ENCODE results near the gene DCST1. TPM values are rescaled to one million over a fixed set of nuclear protein-coding genes. Genes with fewer than 3 reads are reported as not detected.

The DCST1 gene
- total RNA-seq, 1 donor from 2014 or later, result 0.31 TPM

DNA sequence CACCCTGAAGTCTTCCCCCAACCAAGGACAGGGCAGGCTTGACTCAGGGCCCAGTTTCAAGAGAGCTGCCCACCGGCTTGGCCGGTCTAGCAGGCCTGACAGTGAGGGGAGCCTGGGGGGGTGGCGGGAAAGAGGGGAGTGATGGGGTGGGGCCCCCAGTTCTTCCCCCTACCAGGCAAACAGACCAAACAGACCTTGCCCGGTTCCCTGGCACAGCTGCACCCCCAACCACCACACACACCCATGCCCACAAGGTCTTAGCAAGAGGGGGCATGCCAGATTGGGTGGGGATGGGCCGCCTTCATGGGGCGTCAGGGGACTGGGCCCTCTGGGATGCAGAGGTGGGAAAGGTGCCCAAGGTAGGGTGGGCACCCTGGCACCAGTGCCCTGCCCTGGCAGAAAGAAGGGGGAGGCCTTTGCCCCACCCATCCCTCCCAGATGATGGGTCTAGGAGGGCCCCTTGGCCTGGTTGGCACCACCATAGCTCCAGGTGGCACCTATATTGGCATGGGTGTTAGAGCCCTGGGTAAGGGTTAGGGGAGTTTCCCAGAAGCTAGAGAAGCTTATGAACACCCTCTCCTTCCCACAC is 22.1 kb upstream of the DCST1 start:
- DNase-seq (ENCODE audit: low spot score), result no peak
- intact Hi-C loops (cut with DNase I), result no loop called here
- ATAC-seq, result no peak

DNA sequence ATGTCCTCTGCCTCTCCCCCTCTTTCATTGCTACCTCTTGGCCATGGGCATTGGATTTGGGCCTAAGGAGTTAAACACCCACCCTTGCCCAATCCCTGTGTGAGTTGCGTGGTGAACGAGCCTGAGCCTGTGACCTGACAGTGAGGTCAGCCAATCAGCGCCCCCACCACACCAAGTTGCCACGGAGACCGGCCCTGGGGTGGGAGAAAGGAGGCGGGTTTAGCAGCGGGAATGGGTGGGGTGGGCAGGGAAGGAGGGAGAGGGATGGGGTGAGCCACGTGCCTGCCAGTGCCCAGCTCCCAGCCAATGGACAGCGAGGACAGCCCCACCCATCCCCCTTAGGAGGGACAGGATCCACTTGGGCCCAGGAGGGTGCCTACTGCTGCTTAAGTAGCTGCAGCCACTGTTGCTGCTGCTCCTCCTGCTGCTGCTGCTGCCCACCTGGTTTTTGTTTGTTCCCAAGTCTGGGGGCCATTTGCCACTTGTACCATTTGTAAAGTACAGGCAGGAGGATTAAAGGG is 21.5 kb upstream of the DCST1 start:
- intact Hi-C loops (cut with DNase I), result no loop called here
- peak; percentile 88 for DNase-seq (ENCODE audit: low spot score)
- ATAC-seq, result peak; percentile 78

DNA sequence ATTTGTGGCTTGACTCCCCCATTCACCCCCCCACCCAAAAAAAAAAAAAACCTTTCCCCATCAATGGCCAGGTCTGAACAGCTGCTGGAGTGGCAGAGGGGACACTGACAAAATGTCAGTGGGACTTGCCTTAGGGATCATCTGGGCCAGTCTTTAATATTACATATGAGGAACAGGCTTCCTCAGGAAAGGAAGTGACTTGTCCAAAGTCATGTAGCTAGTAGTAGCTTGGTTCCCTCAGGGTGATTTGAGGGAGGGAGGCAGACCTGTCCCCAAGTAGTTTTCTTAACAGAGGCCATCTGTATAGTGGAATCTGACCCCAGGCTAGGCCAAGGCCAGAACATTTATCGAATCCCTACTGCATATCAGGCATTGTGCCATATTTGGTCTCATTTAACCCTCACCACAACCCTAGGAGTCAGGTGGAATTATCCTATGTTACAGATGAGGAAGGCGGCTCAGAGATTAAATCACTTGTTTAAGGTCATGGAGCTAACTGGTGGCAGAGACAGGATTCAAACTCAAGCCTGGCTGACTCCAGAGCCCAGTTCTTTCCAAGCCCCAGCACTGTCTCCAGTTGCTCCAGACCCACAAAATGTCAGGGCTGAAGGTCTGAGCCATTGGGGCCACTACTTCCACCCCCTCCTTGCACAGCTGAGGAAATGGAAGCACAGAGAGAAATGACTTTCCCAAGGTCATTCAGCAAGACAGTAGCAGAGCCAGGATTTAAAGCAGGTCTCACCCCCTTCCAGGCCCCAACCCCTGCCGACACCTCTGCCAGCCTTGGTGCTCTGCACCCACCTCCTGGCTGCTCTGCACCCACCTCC is 20.6 kb upstream of the DCST1 start:
- intact Hi-C loops (cut with DNase I), result no loop called here
- DNase-seq (ENCODE audit: low spot score) (no peak), ATAC-seq (no peak)

DNA sequence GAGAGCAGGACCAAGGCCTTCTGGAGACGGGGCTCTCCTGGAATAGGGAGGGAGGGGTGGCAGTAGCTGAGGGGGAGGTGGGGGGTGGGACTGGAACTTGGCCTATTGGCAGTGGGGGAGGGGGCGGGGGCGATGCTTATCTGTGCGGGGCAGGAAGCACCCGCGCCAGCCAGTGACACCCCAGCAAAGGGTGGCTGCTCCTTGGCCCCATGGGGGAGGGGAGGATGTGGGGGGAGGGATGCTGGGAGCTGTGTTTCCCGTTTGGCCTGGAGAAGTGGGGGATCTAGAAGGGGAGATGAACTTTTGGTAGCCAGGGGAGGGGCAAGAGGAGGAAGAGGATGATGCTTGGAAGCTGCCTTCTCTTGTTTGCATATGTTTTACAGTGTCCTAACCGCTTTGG is 20.0 kb upstream of the DCST1 start:
- DNase-seq (ENCODE audit: low spot score), result no peak
- no peak for ATAC-seq
- intact Hi-C loops (cut with DNase I), result no loop called here

DNA sequence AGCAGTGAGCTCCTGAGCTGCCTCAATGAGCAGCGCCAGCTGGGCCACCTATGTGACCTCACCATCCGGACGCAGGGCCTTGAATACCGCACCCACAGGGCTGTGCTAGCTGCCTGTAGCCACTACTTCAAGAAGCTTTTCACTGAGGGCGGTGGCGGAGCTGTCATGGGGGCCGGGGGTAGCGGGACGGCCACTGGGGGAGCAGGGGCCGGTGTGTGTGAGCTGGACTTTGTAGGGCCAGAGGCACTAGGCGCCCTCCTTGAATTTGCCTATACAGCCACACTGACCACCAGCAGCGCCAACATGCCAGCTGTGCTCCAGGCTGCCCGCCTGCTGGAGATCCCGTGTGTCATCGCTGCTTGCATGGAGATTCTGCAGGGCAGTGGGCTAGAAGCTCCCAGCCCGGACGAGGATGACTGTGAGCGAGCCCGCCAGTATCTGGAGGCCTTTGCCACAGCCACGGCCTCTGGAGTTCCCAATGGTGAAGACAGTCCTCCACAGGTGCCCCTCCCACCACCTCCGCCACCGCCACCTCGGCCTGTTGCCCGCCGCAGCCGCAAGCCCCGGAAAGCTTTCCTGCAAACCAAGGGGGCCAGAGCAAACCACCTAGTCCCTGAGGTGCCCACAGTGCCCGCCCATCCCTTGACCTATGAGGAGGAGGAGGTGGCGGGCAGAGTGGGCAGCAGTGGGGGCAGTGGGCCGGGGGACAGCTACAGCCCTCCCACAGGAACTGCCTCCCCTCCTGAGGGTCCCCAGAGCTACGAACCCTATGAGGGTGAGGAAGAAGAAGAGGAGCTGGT is 18.7 kb upstream of the DCST1 start:
- ATAC-seq, result no peak
- intact Hi-C loops (cut with DNase I), result no loop called here

DNA sequence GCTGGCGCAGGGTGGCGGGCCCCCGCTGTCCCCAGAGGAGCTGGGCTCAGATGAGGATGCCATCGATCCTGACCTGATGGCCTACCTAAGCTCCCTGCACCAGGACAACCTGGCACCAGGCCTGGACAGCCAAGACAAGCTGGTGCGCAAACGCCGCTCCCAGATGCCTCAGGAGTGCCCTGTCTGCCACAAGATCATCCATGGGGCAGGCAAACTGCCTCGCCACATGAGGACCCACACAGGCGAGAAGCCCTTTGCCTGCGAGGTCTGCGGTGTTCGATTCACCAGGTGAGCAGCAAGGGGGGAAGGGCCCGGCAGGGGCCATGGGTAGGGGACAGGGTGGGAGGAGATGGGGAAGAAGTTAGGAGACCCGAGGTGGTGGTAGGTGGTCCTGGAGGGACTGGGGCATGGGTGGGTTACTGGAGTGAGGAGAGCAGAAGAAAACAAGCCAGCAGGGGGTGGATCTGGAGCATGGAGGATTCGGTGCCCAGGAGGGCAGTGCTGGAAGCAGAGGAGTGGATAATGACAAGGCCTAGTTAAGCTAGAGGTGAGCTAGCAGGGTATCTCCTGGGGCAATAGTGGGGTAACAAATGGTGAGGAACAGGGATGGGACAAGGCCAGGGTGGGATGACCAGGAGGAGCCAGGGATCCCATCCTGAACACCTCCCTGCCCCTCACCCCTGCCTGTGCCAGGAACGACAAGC is 17.9 kb upstream of the DCST1 start:
- no peak for DNase-seq (ENCODE audit: low spot score)
- intact Hi-C loops (cut with DNase I), result no loop called here
- ATAC-seq, result no peak

More for the DNA sequence above, 18.7 kb upstream of the DCST1 start:
- no peak for DNase-seq (ENCODE audit: low spot score)

DNA sequence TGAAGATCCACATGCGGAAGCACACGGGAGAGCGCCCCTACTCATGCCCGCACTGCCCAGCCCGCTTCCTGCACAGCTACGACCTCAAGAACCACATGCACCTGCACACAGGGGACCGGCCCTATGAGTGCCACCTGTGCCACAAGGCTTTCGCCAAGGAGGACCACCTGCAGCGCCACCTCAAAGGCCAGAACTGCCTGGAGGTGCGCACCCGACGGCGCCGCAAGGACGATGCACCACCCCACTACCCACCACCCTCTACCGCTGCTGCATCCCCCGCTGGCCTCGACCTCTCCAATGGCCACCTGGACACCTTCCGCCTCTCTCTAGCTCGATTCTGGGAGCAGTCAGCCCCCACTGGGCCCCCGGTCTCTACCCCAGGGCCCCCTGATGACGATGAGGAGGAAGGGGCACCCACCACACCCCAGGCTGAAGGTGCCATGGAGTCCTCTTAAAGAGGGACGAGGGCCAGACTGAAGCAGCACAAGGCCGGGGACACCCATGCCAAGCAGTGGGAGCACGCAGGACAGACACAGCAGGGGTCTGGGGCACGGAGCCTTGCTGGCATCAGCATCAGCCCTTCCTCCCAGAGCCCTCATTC is 17.3 kb upstream of the DCST1 start:
- DNase-seq (ENCODE audit: low spot score) (no peak), ATAC-seq (no peak)
- intact Hi-C loops (cut with DNase I), result no loop called here

DNA sequence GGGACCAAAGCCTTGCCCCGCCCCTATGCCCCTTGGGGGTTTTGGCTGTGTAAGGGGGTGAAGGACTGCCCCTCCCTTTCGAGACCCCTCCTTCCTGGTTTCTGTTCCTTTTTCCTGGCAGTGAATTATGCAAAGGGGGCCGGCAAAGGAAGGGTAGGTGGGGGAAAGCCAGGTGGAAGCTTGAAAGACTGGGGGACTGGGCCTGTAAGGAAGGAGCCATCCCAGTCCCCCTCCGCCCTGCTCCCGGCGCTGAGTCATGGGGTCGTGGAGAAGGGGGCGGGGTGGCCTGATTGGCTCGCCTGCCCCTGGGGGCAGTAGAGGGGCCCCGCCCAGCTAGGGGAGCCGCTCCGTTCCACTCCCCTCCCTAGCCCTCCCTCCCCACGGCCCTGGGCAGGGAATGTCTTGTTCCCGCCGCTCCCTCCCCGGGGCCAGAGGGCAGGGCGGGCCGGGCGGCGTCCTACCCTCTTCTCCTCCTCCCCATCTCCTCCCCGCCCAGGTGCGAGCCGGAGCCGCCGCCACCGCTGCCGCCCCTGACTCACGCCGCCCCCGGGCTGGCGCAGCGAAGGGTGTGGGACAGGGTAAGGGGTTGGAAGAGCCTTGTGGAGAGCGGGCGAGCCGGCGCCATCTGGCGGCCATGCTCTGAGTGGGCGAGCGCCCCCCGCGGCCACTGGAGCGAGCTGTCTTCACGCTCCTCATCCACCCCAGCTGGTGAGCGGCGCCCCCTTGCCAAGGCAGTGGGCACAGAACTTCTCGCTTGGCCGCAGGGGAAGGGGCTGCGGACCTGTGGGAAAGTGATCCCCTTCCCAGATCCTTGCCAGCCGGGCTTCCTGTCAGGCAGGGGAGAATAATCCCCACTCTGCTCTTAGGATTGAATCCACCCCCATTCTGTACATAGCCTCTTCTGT is 16.3 kb upstream of the DCST1 start:
- ATAC-seq, result peak; percentile 95
- DNase-seq (ENCODE audit: low spot score), result peak; percentile 92
- intact Hi-C loops (cut with DNase I), result no loop called here

DNA sequence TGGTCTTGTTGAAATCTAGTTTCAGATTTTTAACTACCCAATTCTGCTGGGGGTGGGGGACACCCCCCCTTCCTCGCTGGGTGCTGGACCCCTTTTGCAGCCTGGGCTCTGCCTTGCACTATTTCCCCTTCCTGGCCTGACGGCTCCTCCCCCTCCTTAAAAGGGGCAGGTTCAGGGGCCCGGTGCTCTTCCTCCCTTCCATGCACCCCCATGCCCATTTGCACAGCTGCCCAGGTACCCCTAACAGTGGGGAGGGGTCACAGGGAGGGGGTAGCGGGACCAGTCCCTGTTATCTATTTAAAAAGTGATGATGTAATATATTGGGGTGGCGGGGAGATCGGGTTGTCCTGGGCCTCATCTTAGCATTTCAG is 15.7 kb upstream of the DCST1 start:
- no peak for DNase-seq (ENCODE audit: low spot score)
- ATAC-seq, result peak; percentile 1
- intact Hi-C loops (cut with DNase I), result no loop called here

DNA sequence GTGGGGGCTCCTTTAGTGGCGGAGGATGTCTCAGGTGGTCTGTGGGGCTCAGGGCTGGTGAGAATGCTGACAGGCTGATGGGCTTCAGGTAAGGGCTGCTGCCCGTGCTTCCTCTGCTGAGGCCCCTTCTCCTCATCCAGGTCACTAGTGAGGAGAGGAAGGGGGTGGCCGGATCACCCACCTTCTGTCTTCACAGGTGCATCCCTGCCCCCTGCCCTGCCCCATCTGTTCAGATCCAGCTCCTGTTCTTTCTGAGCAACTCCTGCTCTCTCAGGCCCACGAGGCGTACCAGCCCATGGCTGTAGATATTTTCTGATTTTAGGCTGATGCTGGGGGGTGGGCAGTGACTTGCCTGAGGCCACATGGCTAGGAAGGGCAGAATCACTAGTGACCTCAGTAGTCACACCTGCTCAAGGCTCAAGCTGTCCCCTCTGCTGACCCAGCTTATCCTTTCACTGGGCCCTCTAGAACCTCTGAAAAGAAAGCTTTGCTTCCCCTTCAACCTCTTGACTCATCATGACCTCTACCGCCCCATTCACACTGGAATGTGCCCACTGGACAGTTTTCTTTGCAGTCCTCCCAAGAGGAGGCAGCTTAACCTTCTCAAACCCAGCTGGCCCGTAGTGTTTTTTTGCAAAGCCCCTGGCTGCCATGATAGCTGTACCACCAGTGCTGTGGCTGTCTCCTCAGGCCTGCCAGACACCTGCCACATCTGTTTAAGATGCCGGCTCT is 14.8 kb upstream of the DCST1 start:
- intact Hi-C loops (cut with DNase I), result no loop called here
- DNase-seq (ENCODE audit: low spot score) (no peak), ATAC-seq (no peak)

DNA sequence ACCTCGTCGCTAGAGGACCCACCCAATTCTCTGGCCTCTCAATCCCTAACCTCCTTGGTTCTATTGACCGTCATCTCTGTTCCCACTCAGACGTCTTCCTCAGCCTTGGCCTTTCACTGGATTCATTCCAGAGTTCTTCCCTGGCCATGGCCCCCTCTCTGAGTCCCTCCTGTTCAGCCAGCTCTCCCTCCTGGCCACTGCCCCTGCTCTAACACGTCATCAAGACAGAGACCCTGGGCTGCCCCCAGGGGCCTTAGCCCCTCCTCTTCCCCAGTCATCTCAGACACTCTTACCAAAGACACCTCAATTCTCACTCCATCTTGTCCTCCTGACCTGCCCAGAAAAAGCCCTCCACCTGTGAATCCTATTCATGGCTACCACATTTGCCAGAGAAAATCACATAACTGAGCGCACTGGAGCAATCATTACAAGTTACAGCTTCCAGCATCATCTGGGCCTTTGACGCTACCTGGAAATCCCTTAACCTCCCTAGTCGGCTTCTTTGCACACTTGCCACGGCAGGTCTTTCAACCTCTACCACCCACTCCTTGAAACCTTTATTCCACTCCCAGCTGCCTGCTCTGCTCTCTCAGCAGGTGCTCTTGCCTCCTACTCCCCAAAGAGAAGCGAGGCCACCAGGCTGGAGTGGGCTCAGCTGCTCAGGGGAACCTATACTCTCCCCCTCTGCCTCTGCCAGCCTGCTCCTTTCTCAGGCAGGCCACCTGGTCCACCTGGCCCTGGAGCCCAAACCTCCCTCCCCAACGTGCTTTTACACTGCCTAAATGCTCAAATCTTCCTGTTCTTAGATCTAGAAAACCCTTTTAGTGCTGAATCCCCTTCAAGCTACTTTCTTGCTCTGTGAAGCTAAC is 14.0 kb upstream of the DCST1 start:
- intact Hi-C loops (cut with DNase I), result no loop called here
- DNase-seq (ENCODE audit: low spot score) (no peak), ATAC-seq (no peak)

DNA sequence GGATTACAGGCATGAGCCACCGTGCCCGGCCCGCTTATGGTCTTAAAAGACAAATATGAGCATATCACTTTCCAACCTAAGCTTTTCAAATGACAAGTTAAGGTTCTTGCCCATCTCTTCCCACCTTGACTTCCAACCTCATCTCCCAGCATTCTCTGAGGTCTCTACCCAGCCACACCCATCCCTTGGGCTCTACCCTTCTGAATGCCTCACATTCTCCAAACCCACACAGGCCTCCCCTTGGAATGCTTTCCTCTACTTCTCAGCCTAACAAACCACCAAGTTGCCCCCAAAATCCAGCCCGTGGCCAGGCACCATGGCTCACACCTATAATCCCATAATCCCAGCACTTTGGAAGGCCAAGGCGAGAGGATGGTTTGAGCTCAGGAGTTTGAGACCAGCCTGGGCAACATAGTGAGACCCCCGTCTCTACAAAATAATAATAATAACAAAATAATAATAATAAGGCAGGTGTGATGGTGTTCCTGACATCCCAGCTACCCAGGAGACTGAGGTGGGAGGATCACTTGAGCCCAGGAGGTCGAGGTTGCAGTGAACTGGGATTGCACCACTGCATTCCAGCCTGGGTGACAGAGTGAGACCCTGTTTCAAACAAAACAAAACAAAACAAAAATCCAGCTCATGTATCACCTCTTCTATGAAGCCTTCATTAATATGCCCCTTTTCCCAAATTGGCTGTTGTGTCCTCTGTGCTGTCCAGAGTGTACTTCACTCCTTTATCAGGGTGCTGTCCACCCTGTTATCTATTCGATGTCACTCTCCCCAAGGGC is 11.3 kb upstream of the DCST1 start:
- intact Hi-C loops (cut with DNase I), result no loop called here
- ATAC-seq (no peak), DNase-seq (ENCODE audit: low spot score) (no peak)

DNA sequence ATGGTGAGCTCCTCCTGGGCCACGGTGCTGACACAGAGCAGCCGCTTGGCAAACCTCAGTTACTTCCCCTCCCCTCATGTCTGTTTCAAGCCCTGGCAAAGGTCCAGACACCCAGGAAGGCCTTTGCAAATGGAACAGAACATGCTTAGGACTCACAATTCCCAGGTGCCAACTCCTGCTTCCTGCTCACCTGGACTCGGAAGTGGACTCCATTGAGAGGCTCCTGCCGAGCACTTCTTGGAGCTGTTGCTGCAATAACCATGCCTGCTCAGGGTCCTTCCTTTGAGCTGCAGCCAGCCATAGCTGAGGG is 10.7 kb upstream of the DCST1 start:
- ATAC-seq (no peak), DNase-seq (ENCODE audit: low spot score) (no peak)
- intact Hi-C loops (cut with DNase I), result no loop called here

DNA sequence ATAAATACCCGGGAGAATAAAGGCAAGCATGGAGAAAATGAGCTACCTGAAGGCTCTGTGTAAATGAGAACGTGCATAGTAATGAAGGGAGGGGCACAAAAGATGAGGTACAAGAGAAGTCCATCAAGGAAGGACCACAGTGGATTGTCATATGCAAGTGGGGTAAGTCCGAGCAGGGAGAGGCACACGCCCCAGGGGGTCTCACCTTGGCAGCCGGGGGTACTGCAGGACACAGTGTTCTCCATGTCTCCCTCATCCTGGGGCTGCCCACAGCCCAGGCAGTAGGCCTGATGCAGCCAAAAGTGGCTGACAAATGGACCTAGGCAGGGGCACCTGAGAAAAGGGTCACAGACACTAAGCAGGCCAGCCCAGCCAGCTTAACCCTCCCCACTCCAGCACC is 10.0 kb upstream of the DCST1 start:
- DNase-seq (ENCODE audit: low spot score) (no peak), ATAC-seq (no peak)
- intact Hi-C loops (cut with DNase I), result no loop called here

DNA sequence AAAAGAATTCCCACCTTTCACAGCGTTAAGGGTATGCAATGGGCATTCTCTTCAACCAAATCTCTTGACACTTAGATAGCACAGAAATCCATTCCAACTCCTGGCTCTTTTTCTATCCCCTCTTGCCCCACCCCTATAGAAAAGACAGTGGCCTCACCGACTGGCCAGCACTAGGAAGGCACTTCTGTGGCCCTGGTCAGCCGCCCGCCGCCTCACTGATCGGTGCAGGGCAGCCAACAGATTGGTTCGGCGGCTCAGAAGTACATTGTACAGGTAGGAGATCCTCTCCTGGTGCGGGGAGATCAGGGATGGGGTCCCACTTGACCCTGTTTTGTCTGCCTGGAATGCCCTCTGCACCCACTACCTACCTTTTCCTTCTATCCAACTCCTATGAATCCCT is 9.3 kb upstream of the DCST1 start:
- no peak for DNase-seq (ENCODE audit: low spot score)
- intact Hi-C loops (cut with DNase I), result no loop called here
- ATAC-seq, result no peak

DNA sequence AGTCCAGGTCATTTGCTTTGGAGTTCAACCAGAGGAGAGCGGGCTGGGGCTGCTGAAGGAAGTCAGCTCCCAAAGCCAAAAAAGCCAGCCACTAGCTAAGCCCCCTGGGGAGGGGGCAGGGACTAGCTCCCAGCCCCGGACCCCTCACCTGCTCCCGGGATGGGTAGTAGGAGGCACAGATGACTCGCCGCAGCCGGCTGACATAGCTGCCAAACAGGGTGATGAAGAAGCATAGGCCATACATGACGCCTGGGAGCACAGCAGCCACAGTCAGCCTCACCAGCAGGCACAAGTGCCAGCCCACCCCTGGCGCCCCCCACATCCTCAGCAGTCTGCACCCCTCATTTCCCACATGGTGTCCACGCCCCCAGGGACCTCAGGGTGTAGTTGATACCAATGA is 7.5 kb upstream of the DCST1 start:
- intact Hi-C loops (cut with DNase I), result no loop called here
- ATAC-seq (no peak), DNase-seq (ENCODE audit: low spot score) (no peak)

Data from sciatic nerve (tissue), 2 donors.